ENCODE results near the gene FMNL1. TPM values are rescaled to one million over a fixed set of nuclear protein-coding genes. Genes with fewer than 3 reads are reported as not detected.

Gene FMNL1, protein sequence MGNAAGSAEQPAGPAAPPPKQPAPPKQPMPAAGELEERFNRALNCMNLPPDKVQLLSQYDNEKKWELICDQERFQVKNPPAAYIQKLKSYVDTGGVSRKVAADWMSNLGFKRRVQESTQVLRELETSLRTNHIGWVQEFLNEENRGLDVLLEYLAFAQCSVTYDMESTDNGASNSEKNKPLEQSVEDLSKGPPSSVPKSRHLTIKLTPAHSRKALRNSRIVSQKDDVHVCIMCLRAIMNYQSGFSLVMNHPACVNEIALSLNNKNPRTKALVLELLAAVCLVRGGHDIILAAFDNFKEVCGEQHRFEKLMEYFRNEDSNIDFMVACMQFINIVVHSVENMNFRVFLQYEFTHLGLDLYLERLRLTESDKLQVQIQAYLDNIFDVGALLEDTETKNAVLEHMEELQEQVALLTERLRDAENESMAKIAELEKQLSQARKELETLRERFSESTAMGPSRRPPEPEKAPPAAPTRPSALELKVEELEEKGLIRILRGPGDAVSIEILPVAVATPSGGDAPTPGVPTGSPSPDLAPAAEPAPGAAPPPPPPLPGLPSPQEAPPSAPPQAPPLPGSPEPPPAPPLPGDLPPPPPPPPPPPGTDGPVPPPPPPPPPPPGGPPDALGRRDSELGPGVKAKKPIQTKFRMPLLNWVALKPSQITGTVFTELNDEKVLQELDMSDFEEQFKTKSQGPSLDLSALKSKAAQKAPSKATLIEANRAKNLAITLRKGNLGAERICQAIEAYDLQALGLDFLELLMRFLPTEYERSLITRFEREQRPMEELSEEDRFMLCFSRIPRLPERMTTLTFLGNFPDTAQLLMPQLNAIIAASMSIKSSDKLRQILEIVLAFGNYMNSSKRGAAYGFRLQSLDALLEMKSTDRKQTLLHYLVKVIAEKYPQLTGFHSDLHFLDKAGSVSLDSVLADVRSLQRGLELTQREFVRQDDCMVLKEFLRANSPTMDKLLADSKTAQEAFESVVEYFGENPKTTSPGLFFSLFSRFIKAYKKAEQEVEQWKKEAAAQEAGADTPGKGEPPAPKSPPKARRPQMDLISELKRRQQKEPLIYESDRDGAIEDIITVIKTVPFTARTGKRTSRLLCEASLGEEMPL
- 36.5 TPM for polyA plus RNA-seq

DNA sequence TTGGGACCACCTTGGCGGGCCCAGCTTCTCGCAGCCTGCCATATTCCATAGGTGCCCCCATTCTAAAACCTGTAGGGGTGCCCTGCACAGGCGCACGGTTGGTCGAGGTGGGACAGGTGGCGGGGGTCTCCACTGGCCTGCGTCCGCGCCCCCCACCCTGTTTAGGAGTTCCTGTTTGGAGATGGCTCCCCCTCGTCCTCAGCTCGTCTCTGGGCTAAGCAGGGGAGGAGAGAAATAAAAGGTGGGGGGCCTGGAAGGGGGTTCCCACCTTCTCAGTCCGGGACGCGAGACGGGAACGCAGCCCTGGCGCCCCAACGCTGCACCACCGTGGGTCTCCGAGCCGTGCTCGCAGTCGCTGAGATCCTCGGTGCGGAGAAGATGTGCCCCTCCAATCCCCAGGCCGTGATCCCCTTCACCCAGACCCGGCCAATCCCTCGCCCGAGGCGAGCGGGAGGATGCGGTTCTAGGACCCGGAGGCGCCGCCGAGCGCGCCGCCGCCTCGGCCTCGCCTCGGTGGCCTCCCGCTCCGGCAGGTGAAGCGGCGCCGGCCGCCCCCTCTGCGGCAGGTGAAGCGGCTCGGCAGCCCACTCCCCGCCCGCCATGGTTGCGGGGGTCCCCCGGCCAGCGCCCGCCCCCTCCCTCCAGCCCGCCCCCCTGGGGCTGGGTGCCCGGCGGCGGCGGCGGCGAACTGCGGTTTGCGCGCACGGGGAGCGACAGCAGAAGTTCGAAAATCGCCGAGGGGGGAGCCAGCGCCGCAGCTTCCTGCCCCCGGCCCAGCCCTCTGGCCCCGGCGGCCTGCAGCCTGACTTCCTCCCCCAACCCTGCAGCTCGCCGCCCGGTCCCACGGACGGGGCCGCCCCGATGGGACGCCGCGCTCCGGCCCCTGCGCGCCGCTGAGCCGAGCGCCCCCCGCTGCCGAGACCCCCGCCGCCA is at the start of gene FMNL1:
Gene FMNL1 (plus strand): TSS at position 805 of the 933 bp plus-strand sequence. CDS start 240 bp downstream, outside the sequence.
- Mint-ChIP-seq H3K27me3 (no peaks in the 10 kb centered on the region), H3K27ac (peak within 1 kb of the TSS; percentile 97 to 100 (median 100)), H3K4me3 (peak within 1 kb of the TSS; percentile 98 to 100 (median 100)), H3K36me3 (peaks cover 5% of the 10 kb centered on the region), H3K9me3 (no peaks in the 10 kb centered on the region), H3K4me1 (peaks cover 22 to 44% (median 43%) of the 10 kb centered on the region in 3 donors)

DNA sequence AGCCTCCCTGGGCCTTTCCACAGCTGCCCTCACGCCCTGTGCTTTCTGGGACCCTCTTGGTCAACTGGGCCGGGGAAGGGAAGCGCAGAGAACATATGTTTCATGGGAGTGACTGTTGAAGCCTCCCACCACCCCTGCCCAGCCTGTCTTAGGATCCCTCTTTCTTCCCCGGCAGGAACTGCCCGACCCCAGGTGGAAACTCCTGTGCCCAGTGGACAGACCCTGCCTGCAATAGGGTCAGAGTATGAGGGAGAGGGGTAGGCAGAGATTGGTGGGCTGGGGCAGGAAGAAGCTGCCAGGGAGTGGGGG is 49.5 kb upstream of the FMNL1 start:
- Mint-ChIP-seq H3K36me3 (no peaks in the 10 kb centered on the region), H3K27me3 (no peaks in the 10 kb centered on the region), H3K4me3 (peak overlapping the region in 1 of 4 donors; percentile 3), H3K9me3 (no peaks in the 10 kb centered on the region), H3K27ac (no peak overlapping the region), H3K4me1 (peaks cover 4 to 6% (median 5%) of the 10 kb centered on the region in 3 donors)

DNA sequence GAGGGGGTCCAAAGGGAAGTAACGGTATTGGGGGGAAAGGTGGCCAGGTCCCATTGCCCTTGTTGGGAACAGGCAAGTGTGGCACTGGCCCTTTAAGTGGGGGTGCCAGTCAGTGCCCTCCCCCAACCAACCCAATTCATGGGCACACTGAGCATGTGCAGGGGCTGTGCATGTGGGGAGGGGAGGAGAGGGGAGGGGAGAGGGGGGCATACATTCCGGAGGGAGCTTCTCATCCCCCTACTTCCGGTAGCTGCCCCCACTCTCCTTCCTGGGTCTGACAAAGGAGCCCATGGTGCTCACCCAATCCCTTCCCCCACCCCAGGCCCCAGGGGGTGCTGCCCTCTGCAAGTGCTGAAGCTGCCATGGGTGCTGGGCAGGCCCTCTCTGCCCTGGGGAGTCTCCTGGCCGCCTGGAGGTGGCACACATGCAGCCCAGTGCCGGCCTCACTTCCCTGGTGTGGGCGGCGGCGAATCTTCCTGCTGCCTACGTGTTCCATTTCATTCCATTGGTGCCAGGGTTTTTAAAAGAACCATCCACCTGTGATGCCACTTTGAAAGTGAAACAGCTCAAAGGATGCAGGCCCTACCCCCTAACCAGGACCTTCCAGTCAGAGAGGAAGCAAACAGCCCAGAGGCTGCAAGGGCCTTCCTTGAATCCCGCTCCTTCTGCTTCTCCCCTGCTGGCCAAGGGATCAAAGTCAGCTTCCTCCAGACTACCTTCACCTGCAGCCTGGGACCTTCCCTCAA is 49.0 kb upstream of the FMNL1 start:
- Mint-ChIP-seq H3K9me3 (no peaks in the 10 kb centered on the region), H3K27me3 (no peaks in the 10 kb centered on the region), H3K27ac (peak overlapping the region; percentile 63 to 89 (median 79)), H3K4me1 (peaks cover 4 to 6% (median 5%) of the 10 kb centered on the region in 3 donors), H3K36me3 (no peaks in the 10 kb centered on the region), H3K4me3 (peak overlapping the region; percentile 74 to 90 (median 75))

DNA sequence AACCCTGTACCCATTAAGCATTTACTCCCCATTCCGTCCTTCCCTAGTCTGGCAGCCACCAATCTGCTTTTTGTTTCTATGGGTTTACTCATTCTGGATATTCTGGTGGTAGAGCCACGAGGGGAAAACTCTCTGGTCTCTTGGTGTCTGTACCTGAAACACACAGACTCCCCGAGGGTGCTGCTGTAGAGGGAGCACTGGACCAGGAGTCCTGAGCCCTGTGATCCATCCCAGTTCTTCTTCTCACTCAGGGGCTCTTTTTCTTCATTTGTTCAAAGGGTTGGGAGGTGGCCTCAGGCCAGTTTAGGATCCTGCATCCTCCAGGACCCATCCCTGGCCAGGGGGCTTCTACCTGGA is 45.9 kb upstream of the FMNL1 start:
- Mint-ChIP-seq H3K27me3 (no peaks in the 10 kb centered on the region), H3K4me1 (peaks cover 4 to 6% (median 5%) of the 10 kb centered on the region in 3 donors), H3K9me3 (no peaks in the 10 kb centered on the region), H3K27ac (no peak overlapping the region), H3K4me3 (peak overlapping the region in 1 of 4 donors; percentile 21), H3K36me3 (no peaks in the 10 kb centered on the region)

DNA sequence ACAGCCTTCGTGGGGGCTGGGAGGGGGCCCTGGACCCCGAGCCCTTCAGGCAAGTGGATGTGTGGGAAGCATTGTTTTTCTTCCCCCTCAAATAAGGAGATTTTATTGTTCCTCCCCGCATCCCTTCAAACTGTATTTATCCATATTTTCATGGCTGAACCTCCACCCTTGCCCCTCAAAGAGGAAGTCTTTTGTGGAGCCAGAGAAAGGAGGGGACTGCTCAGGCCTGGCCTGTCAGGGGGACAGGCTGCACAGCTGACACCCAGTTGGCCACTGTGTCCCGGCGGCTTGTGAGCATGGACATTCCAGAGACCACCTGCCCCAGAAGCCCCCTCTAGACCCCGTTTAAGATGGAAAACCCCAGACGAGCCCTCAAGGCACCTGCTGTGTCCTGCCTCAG is 44.1 kb upstream of the FMNL1 start:
- Mint-ChIP-seq H3K4me1 (peaks cover 4 to 6% (median 5%) of the 10 kb centered on the region in 3 donors), H3K36me3 (no peaks in the 10 kb centered on the region), H3K27me3 (peaks cover 2% of the 10 kb centered on the region), H3K9me3 (no peaks in the 10 kb centered on the region), H3K4me3 (no peak overlapping the region), H3K27ac (no peak overlapping the region)

DNA sequence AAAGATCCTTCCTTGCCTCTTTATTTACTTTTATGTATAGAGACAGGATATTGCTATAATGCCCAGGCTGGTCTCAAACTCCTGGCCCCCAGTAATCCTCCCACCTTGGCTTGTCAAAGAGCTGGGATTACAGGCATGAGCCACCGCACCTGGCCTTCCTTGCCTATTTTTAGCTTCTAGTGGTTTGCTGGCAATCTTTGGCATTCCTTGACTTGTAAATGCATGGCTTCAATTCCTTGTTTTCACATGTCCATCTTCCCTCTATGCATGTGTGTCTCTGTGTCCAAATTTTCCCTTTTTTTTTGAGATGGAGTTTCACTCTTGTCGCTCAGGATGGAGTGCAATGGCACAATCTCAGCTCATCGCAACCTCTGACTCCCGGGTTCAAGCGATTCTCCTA is 37.5 kb upstream of the FMNL1 start:
- Mint-ChIP-seq H3K27ac (no peak overlapping the region), H3K4me3 (no peak overlapping the region), H3K9me3 (no peaks in the 10 kb centered on the region), H3K4me1 (no peaks in the 10 kb centered on the region), H3K36me3 (peaks cover 3% of the 10 kb centered on the region), H3K27me3 (peaks cover 5% of the 10 kb centered on the region)

DNA sequence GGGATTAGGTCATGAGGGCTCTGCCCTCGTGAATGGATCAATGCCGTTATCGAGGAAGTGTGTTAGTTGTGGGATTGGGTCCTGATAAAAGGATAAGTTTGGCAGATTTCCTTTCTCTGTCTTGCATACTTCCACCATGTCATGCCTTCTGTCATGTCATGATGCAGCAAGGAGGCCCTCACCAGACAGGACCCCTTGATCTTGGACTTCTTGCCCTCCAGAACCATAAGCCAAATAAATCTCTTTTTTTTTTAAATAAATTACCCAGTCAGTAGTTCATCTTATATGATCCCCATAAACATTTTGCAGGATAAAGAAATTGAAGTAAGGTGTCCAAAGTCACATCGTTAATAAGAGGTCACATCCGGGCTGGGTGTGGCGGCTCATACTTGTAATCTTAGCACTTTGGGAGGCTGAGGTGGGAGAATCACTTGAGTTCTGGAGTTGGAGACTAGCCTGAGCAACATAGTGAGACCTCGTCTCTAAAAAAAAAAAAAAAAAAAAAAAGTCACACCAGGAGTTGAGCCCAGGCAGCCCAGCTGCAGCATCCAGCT is 34.8 kb upstream of the FMNL1 start:
- Mint-ChIP-seq H3K9me3 (no peaks in the 10 kb centered on the region), H3K27ac (no peak overlapping the region), H3K27me3 (peaks cover 3% of the 10 kb centered on the region), H3K36me3 (peaks cover 3% of the 10 kb centered on the region), H3K4me3 (no peak overlapping the region), H3K4me1 (no peaks in the 10 kb centered on the region)

DNA sequence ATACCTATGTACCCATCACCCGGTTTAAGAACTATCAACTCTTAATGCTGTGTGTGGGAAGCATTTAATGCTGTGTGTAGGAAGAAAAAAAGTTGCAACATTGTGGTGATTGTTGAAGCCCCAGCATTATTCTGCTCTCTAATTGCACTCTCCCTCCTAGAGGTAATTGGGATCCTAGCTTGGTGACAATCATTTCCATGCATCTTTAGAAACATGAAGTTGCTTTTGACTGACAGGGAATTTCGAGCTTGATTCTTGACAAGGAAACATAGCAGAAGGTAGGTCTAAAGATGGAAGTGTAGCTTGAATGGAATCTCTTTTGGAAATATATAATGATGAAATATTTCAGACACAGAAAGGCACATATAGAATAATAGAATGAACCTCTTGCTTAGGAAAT is 32.7 kb upstream of the FMNL1 start:
- Mint-ChIP-seq H3K4me1 (no peaks in the 10 kb centered on the region), H3K36me3 (peaks cover 3% of the 10 kb centered on the region), H3K27ac (no peak overlapping the region), H3K9me3 (no peaks in the 10 kb centered on the region), H3K4me3 (no peak overlapping the region), H3K27me3 (no peaks in the 10 kb centered on the region)

DNA sequence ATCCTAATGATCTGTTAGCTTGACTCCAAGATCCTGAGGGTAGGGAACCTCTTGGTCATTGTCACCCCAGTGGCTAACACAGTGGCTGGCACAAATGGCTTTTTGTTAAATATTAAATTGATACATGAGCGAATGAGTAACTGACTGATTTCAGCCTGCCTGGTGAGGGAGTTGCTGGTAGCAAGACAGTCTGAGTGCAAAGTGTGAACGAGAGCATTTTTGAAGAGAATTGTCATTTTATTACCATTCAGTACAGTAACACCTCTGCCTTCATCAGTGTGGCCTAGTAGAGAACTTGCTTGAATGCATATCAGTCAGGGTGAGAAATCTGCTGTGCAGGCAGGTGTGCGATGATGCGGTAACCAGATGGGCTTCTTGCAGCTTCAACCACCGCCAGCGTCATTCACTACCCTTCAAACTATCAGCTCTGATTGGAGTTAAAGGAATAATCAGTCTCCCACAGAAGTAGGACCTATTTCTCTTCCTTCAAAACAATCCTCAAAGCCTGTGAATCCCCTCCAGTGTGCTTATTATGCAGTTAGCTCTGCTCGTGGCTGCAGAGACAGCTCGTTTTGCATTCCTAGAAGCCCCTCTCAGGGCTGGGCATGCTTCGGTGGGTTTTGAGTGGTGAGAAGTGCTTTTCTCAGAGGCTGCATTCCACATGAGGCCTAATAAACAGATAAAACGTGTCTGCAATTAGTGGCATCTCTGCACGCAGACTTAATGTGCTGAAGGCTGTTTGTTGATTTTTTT is 31.0 kb upstream of the FMNL1 start:
- Mint-ChIP-seq H3K27ac (peak overlapping the region in 1 of 3 donors; percentile 66), H3K4me1 (no peaks in the 10 kb centered on the region), H3K27me3 (no peaks in the 10 kb centered on the region), H3K9me3 (no peaks in the 10 kb centered on the region), H3K36me3 (peaks cover 3% of the 10 kb centered on the region), H3K4me3 (peak overlapping the region in 1 of 4 donors; percentile 25)

DNA sequence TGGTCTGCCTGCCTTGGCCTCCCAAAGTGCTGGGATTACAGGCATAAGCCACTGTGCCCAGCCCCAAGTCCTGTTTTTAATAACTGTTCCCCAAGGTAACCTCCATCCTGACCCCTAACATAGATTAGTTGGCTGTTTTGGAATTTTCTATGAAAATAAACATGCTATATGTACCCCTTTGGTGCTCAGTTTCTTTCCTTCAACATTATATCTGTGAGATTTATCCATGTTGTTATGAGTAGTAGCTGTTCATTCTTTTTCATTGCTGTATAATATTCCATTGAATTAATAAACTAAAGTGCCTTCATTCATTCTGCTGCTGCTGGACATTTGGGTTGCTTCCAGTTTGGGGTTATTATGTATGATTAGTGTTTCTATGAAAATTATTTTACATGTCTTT is 26.3 kb upstream of the FMNL1 start:
- Mint-ChIP-seq H3K27me3 (no peaks in the 10 kb centered on the region), H3K27ac (peak overlapping the region in 1 of 3 donors; percentile 35), H3K9me3 (no peaks in the 10 kb centered on the region), H3K4me1 (peaks cover 0 to 4% (median 1%) of the 10 kb centered on the region in 3 donors), H3K36me3 (no peaks in the 10 kb centered on the region), H3K4me3 (no peak overlapping the region)

DNA sequence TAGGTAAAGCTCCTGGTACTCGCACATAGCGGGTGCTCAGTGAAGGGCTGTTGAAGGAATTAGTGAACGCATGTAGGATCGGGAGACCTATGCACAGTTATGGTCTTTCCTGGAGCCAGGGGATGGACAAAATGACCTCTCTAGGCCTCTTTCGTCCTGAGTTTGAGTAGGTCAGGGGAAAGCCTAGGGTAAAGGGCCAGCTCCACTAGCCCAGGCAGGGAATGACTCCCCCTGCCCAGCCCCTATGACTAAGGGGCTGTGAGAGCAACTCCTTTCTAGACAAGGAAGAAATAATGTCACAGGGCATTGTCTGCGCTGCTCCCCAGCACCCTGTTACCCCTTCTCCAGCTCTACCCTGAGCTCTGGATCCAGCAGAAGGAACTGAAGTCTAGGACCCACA is 24.6 kb upstream of the FMNL1 start:
- Mint-ChIP-seq H3K27ac (no peak overlapping the region), H3K4me3 (peak overlapping the region in 1 of 4 donors; percentile 57), H3K4me1 (peaks cover 0 to 4% (median 1%) of the 10 kb centered on the region in 3 donors), H3K27me3 (no peaks in the 10 kb centered on the region), H3K9me3 (no peaks in the 10 kb centered on the region), H3K36me3 (no peaks in the 10 kb centered on the region)

DNA sequence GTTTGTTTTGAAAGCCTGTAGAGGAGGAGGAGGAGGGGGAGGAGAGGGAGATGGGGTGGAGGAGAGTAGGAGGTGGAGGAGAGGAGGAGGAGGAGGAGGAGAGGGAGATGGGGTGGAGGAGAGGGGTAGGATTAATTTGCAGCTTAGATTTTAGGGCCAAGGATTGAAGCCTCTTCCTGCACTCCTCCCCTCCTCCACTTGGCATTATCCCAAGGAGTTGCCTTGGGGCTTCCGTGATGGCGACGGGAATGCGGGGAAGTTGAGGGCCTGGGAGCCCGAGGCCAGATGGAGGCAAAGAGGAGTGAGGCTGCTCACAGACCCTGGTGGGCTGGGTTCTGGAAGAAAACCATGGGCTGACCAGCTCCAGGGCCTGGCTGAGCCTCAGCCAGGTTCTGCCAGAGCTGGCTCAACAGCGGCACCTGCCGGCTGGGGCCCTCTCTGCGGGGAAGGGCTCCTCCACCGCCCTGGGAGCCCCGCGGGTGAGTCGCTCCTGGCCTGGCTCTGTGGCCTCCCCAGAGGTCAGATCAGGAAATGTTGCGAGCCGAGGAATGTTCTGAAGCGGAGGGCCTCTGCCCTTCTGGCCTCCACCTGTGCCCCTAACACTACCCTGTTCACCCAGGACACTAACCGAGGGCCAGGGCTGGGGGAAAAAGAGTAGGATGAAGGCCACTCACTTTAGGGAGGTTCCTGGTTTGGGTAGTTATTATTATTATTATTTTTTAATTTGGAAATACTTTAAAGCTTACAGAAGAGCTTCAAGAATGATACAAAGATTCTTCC is 23.9 kb upstream of the FMNL1 start:
- no peaks in the 10 kb centered on the region for H3K9me3 Mint-ChIP-seq
- peak overlapping the region in 1 of 4 donors; percentile 17 for H3K4me3 Mint-ChIP-seq

More for the DNA sequence above, 23.9 kb upstream of the FMNL1 start:
- Mint-ChIP-seq H3K4me1 (peaks cover 0 to 4% (median 1%) of the 10 kb centered on the region in 3 donors), H3K27ac (peak overlapping the region in 1 of 3 donors; percentile 58), H3K36me3 (no peaks in the 10 kb centered on the region), H3K27me3 (no peaks in the 10 kb centered on the region)
